Adipocyte (in vitro differentiated cells): ENCODE measurements around the gene CABLES1.
A peak's percentile ranks its signal among the peaks of the same experiment; 100 is the strongest.

Source experiments
- DNase-seq: peaks from one replicate; pipeline ENCODE4 v3.0.0-alpha.2; 2015; ENCODE audit warnings: low read depth
- H3K27me3 ChIP-seq: replicated peaks from 2 replicates; pipeline ENCODE4 v1.7.0; 2013; ENCODE audit warnings: mild to moderate bottlenecking, low read length, moderate library complexity; ENCODE audit not compliant: control insufficient read depth, insufficient read depth
- H3K36me3 ChIP-seq: 2 replicates; pipeline ENCODE4 v1.7.0; 2013; ENCODE audit warnings: low read length, mild to moderate bottlenecking, moderate library complexity; ENCODE audit not compliant: control insufficient read depth, insufficient read depth, severe bottlenecking
- H3K4me1 ChIP-seq: 2 replicates; pipeline ENCODE4 v1.7.0; 2013; ENCODE audit warnings: mild to moderate bottlenecking, low read length, moderate library complexity; ENCODE audit not compliant: control insufficient read depth, insufficient read depth
- H3K4me3 ChIP-seq: 2 replicates; pipeline ENCODE4 v1.7.0; 2013; ENCODE audit warnings: mild to moderate bottlenecking, low read length, moderate library complexity
- H3K9ac ChIP-seq: 2 replicates; pipeline ENCODE4 v1.7.0; 2013; ENCODE audit warnings: mild to moderate bottlenecking, low read length, moderate library complexity
- H3K9me3 ChIP-seq: 2 replicates; pipeline ENCODE4 v1.7.0; 2013; ENCODE audit warnings: mild to moderate bottlenecking, low read length, moderate library complexity; ENCODE audit not compliant: control insufficient read depth

Gene CABLES1

GRCh38 chr18:23213200-23213599 is 77.9 kb downstream of the CABLES1 start:
- peak; percentile 50 for DNase-seq
- no peaks in the 10 kb centered on the region for H3K27me3 ChIP-seq
- peak overlapping the region; percentile 0 for H3K4me3 ChIP-seq
- H3K9ac ChIP-seq: no peak overlapping the region
- H3K9me3 ChIP-seq: peaks cover 5% of the 10 kb centered on the region
- H3K36me3 ChIP-seq: peaks cover 58% of the 10 kb centered on the region
- H3K4me1 ChIP-seq: peaks cover 25% of the 10 kb centered on the region

- Histone ChIP-seq H3K9ac (no peak overlapping the region), H3K9me3 (no peaks in the 10 kb centered on the region), H3K4me1 (peaks cover 12% of the 10 kb centered on the region), H3K36me3 (peaks cover 73% of the 10 kb centered on the region), H3K27me3 (no peaks in the 10 kb centered on the region), H3K4me3 (no peak overlapping the region)
- DNase-seq: no peak
Observed at GRCh38 chr18:23217781-23218180, 82.5 kb downstream of the CABLES1 start.

- H3K27me3 ChIP-seq: no peaks in the 10 kb centered on the region
- H3K9ac ChIP-seq: no peak overlapping the region
- H3K4me3 ChIP-seq: no peak overlapping the region
- H3K9me3 ChIP-seq: no peaks in the 10 kb centered on the region
- H3K4me1 ChIP-seq: peaks cover 6% of the 10 kb centered on the region
- H3K36me3 ChIP-seq: peaks cover 58% of the 10 kb centered on the region
- DNase-seq: no peak
Observed at GRCh38 chr18:23220355-23220754, 85.1 kb downstream of the CABLES1 start.

- Histone ChIP-seq H3K9me3 (no peaks in the 10 kb centered on the region), H3K9ac (no peak overlapping the region), H3K27me3 (no peaks in the 10 kb centered on the region), H3K36me3 (peaks cover 36% of the 10 kb centered on the region), H3K4me3 (no peak overlapping the region), H3K4me1 (peaks cover 38% of the 10 kb centered on the region)
- DNase-seq: no peak
Observed at GRCh38 chr18:23223641-23224040, 88.4 kb downstream of the CABLES1 start.

GRCh38 chr18:23225503-23225902 is 90.2 kb downstream of the CABLES1 start:
- DNase-seq: peak; percentile 94
- H3K9me3 ChIP-seq: no peaks in the 10 kb centered on the region
- H3K4me1 ChIP-seq: peaks cover 55% of the 10 kb centered on the region
- peaks cover 19% of the 10 kb centered on the region for H3K36me3 ChIP-seq
- peak overlapping the region; percentile 37 for H3K9ac ChIP-seq
- H3K4me3 ChIP-seq: no peak overlapping the region
- no peaks in the 10 kb centered on the region for H3K27me3 ChIP-seq

- H3K4me1 ChIP-seq: peaks cover 64% of the 10 kb centered on the region
- H3K9me3 ChIP-seq: no peaks in the 10 kb centered on the region
- no peak overlapping the region for H3K9ac ChIP-seq
- no peaks in the 10 kb centered on the region for H3K27me3 ChIP-seq
- peak; percentile 52 for DNase-seq
- H3K36me3 ChIP-seq: peaks cover 10% of the 10 kb centered on the region
- no peak overlapping the region for H3K4me3 ChIP-seq
Observed at GRCh38 chr18:23226391-23226790, 91.1 kb downstream of the CABLES1 start.

GRCh38 chr18:23226930-23227725 is 91.8 kb downstream of the CABLES1 start:
- DNase-seq: peak; percentile 74
- H3K4me1 ChIP-seq: peaks cover 71% of the 10 kb centered on the region

GRCh38 chr18:23227726-23228070 is 92.4 kb downstream of the CABLES1 start:
- peaks cover 8% of the 10 kb centered on the region for H3K36me3 ChIP-seq
- no peaks in the 10 kb centered on the region for H3K9me3 ChIP-seq
- H3K27me3 ChIP-seq: no peaks in the 10 kb centered on the region
- H3K4me1 ChIP-seq: peaks cover 74% of the 10 kb centered on the region
- no peak overlapping the region for H3K9ac ChIP-seq
- no peak overlapping the region for H3K4me3 ChIP-seq
- DNase-seq: no peak

More at GRCh38 chr18:23226930-23227725, 91.8 kb downstream of the CABLES1 start:
- H3K9me3 ChIP-seq: no peaks in the 10 kb centered on the region
- H3K4me3 ChIP-seq: no peak overlapping the region
- H3K9ac ChIP-seq: no peak overlapping the region
- H3K36me3 ChIP-seq: peaks cover 6% of the 10 kb centered on the region
- H3K27me3 ChIP-seq: no peaks in the 10 kb centered on the region

GRCh38 chr18:23228102-23229061 is 93.1 kb downstream of the CABLES1 start:
- no peak overlapping the region for H3K4me3 ChIP-seq
- H3K36me3 ChIP-seq: peaks cover 9% of the 10 kb centered on the region
- peak overlapping the region; percentile 56 for H3K9ac ChIP-seq
- H3K27me3 ChIP-seq: no peaks in the 10 kb centered on the region
- no peaks in the 10 kb centered on the region for H3K9me3 ChIP-seq
- peak; percentile 28 for DNase-seq
- peaks cover 74% of the 10 kb centered on the region for H3K4me1 ChIP-seq

GRCh38 chr18:23229472-23229871 is 94.2 kb downstream of the CABLES1 start:
- Histone ChIP-seq H3K4me1 (peaks cover 74% of the 10 kb centered on the region), H3K36me3 (peaks cover 15% of the 10 kb centered on the region), H3K27me3 (no peaks in the 10 kb centered on the region), H3K4me3 (no peak overlapping the region), H3K9ac (peak overlapping the region; percentile 56), H3K9me3 (no peaks in the 10 kb centered on the region)
- DNase-seq: peak; percentile 76

- Histone ChIP-seq H3K9ac (peak overlapping the region; percentile 7), H3K4me1 (peaks cover 65% of the 10 kb centered on the region), H3K9me3 (no peaks in the 10 kb centered on the region), H3K4me3 (no peak overlapping the region), H3K36me3 (peaks cover 21% of the 10 kb centered on the region), H3K27me3 (no peaks in the 10 kb centered on the region)
- no peak for DNase-seq
Observed at GRCh38 chr18:23230686-23231085, 95.4 kb downstream of the CABLES1 start.
